Natural killer cell (primary cell): ENCODE data around the gene CIP2A. TPM values are rescaled to one million over a fixed set of nuclear protein-coding genes. Genes with fewer than 3 reads are reported as not detected.
A peak's percentile ranks its signal among the peaks of the same experiment; 100 is the strongest.

Experiments used
- ATAC-seq, 3 donors: fragments of 150-1000 bp in 2 of 3; fragments of 200-7000 bp in 1 of 3; cut with Tn5 transposase; 1 replicate in 1 of 3; 2 replicates in 2 of 3; pipeline ENCODE4 v1.10.0; 2021; ENCODE audit warnings: mild to moderate bottlenecking in 2 of 3, moderate library complexity in 2 of 3
- DNase-seq, 2 donors: peaks; one replicate each; pipeline versions ENCODE4 v3.0.0 to v3.0.0-alpha.2; 2013 to 2021; ENCODE audit warnings: mixed read lengths in 1 of 2
- H3K27ac ChIP-seq: one replicate; pipeline ENCODE4 v1.5.1; 2013; ENCODE audit warnings: mild to moderate bottlenecking, low read length
- H3K27me3 ChIP-seq: one replicate; pipeline ENCODE4 v1.6.1; 2013; ENCODE audit warnings: low read length; ENCODE audit not compliant: control insufficient read depth, insufficient read depth
- H3K36me3 ChIP-seq: one replicate; pipeline ENCODE4 v1.6.1; 2013; ENCODE audit warnings: low read length; ENCODE audit not compliant: control insufficient read depth, insufficient read depth
- H3K4me1 ChIP-seq: one replicate; pipeline ENCODE4 v1.6.1; 2013; ENCODE audit warnings: low read length; ENCODE audit not compliant: control insufficient read depth, insufficient read depth
- H3K4me3 ChIP-seq: one replicate; pipeline ENCODE4 v1.5.1; 2013; ENCODE audit warnings: low read length
- H3K9me3 ChIP-seq: one replicate; pipeline ENCODE4 v1.6.1; 2013; ENCODE audit warnings: low read length; ENCODE audit not compliant: control insufficient read depth, insufficient read depth
- H3K27ac Mint-ChIP-seq, 2 donors: one replicate each; pipeline ENCODE4 v1.8.0; 2022; ENCODE audit warnings: mild to moderate bottlenecking in 2 of 2, mixed read lengths in 2 of 2, moderate library complexity in 1 of 2
- H3K27me3 Mint-ChIP-seq, 2 donors: one replicate each; pipeline ENCODE4 v1.8.0; 2022; ENCODE audit warnings: low read depth in 2 of 2, mixed read lengths in 2 of 2
- H3K36me3 Mint-ChIP-seq: one replicate; pipeline ENCODE4 v1.8.0; 2022; ENCODE audit warnings: mixed read lengths
- H3K4me1 Mint-ChIP-seq, 2 donors: one replicate each; pipeline ENCODE4 v1.8.0; 2022; ENCODE audit warnings: mixed read lengths in 2 of 2
- H3K4me3 Mint-ChIP-seq: one replicate; pipeline ENCODE4 v1.8.0; 2022; ENCODE audit warnings: mild to moderate bottlenecking, moderate library complexity, mixed read lengths
- H3K9me3 Mint-ChIP-seq, 2 donors: one replicate each; pipeline ENCODE4 v1.8.0; 2022; ENCODE audit warnings: mixed read lengths in 2 of 2
- WGBS: methylation state at CpG from one replicate; pipeline ENCODE4 v1.1.7; 2013; ENCODE audit warnings: missing lambda C conversion rate; ENCODE audit not compliant: insufficient coverage; 5-methylcytosine and 5-hydroxymethylcytosine counted together
- intact Hi-C: fragments of 100-400 bp; cut with micrococcal nuclease; formaldehyde crosslinking; loops from one replicate; pipeline ENCODE4 v1.14.2; 2022
- total RNA-seq, 4 donors: library from RNA; stranded (reverse); fragments of 120-200 nt in 1 of 4; gene quantifications; one replicate each; pipeline versions ENCODE4 v1.2.3 to v1.2.4, GENCODE V29; 2013 to 2022
- TF ChIP-seq, protein P1 (sequence below): fragments of 200-600 bp; IDR thresholded peaks from one replicate; pipeline ENCODE4 v1.8.0; 2022; ENCODE audit warnings: antibody characterized with exemption

The CIP2A gene
- total RNA-seq, 3 donors from 2014 or later (not counting 1 experiment from before 2014, with no cell fraction given), result 3.6 to 8.5 (median 3.6) TPM

GRCh38 chr3:108554229-108554628 is 35.0 kb downstream of the CIP2A start:
- no peak overlapping the region for H3K4me3 Mint-ChIP-seq
- intact Hi-C loops, result no loop called here
- TF ChIP-seq, protein P1, sequence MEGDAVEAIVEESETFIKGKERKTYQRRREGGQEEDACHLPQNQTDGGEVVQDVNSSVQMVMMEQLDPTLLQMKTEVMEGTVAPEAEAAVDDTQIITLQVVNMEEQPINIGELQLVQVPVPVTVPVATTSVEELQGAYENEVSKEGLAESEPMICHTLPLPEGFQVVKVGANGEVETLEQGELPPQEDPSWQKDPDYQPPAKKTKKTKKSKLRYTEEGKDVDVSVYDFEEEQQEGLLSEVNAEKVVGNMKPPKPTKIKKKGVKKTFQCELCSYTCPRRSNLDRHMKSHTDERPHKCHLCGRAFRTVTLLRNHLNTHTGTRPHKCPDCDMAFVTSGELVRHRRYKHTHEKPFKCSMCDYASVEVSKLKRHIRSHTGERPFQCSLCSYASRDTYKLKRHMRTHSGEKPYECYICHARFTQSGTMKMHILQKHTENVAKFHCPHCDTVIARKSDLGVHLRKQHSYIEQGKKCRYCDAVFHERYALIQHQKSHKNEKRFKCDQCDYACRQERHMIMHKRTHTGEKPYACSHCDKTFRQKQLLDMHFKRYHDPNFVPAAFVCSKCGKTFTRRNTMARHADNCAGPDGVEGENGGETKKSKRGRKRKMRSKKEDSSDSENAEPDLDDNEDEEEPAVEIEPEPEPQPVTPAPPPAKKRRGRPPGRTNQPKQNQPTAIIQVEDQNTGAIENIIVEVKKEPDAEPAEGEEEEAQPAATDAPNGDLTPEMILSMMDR, result no peak
- no peaks in the 10 kb centered on the region for H3K4me1 Mint-ChIP-seq
- DNase-seq (no peak), ATAC-seq (no peak)
- Histone ChIP-seq H3K4me1 (no peaks in the 10 kb centered on the region), H3K9me3 (no peaks in the 10 kb centered on the region), H3K27me3 (no peaks in the 10 kb centered on the region), H3K36me3 (no peaks in the 10 kb centered on the region), H3K4me3 (no peak overlapping the region), H3K27ac (no peak overlapping the region)
- no peaks in the 10 kb centered on the region for H3K27me3 Mint-ChIP-seq
- H3K9me3 Mint-ChIP-seq, result no peaks in the 10 kb centered on the region
- H3K36me3 Mint-ChIP-seq, result no peaks in the 10 kb centered on the region
- no peak overlapping the region for H3K27ac Mint-ChIP-seq

DNA sequence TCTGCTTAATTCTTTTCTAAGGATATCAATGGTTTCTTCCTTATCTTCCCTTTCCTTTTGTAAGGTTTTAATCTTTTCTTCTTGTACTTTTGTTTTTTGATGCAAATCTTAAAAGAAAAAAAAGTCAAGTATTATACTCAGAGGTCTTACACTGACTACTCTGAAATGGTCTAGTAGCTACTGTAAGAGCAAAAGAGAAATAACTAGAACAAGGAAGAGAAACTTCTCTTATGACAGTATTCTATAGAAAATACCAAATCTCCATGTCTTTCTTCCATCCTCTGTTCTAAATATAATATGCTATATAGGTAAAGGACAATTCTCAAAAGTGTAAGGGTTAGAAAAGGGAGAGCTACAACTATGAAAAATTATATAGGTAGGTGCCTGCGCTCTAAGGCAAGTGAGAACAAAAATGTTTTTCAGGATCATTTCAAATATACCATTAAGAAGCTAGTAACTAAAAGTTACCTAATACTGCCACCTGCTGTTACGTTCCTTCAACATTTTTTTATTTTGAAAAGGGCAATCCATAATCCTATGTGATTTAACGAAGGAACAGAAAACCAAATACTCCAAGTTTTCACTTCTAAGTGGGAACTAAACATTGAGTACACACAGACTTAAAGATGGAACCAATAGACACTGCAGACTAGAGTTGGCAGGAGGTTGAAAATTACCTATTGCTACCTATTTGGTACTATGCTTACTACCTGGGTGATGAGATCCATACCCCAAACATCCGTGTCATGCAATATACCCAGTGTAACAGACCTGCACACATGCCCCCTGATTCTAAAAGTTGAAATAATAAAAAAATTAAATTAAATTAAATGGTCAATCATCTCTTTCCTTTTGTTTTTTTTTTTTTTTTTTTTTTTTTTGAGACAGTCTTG is 36.7 kb downstream of the CIP2A start:
- ATAC-seq, result peak in 2 of 3 donors; percentile 50 to 56
- Histone ChIP-seq H3K36me3 (peaks cover 2% of the 10 kb centered on the region), H3K4me1 (no peaks in the 10 kb centered on the region), H3K4me3 (no peak overlapping the region), H3K9me3 (no peaks in the 10 kb centered on the region), H3K27ac (no peak overlapping the region), H3K27me3 (no peaks in the 10 kb centered on the region)
- DNase-seq, result peak in 1 of 2 donors; percentile 68
- Mint-ChIP-seq H3K27ac (no peak overlapping the region), H3K9me3 (no peaks in the 10 kb centered on the region), H3K27me3 (no peaks in the 10 kb centered on the region), H3K4me1 (no peaks in the 10 kb centered on the region), H3K36me3 (no peaks in the 10 kb centered on the region), H3K4me3 (no peak overlapping the region)
- WGBS, result 69% methylated on average over 4 of the region's 4 CpGs
- TF ChIP-seq, protein P1, result peak; percentile 55
- intact Hi-C loops, result loop anchor here (1.0 kb wide), 1 partner anchor 63 kb away; no protein-coding TSS in a partner anchor

GRCh38 chr3:108548886-108549285 is 40.4 kb downstream of the CIP2A start:
- no peaks in the 10 kb centered on the region for H3K4me1 ChIP-seq
- no peak overlapping the region for H3K4me3 Mint-ChIP-seq
- H3K36me3 Mint-ChIP-seq, result no peaks in the 10 kb centered on the region
- H3K9me3 Mint-ChIP-seq, result no peaks in the 10 kb centered on the region
- H3K36me3 ChIP-seq, result peaks cover 2% of the 10 kb centered on the region
- intact Hi-C loops, result no loop called here
- no peaks in the 10 kb centered on the region for H3K9me3 ChIP-seq
- TF ChIP-seq, protein P1, result no peak
- ATAC-seq (no peak), DNase-seq (no peak)
- WGBS, result no CpG with 5 or more reads among the region's 2 CpGs
- no peak overlapping the region for H3K27ac ChIP-seq
- no peak overlapping the region for H3K4me3 ChIP-seq
- no peak overlapping the region for H3K27ac Mint-ChIP-seq
- H3K27me3 ChIP-seq, result no peaks in the 10 kb centered on the region
- H3K27me3 Mint-ChIP-seq, result no peaks in the 10 kb centered on the region
- peaks cover 11 to 12% of the 10 kb centered on the region in 2 donors for H3K4me1 Mint-ChIP-seq
